Measurements from ENCODE around the gene CAMK2N2.

- no peak for TF ChIP-seq CTCF (IDR thresholded peaks at IDR 0.05)
- TF ChIP-seq POLR2AphosphoS5 (IDR thresholded peaks at IDR 0.05), result no peak
- no peak for TF ChIP-seq POLR2A (IDR thresholded peaks at IDR 0.05)
These were observed 20.8 kb downstream of the CAMK2N2 start for GRCh38 chr3:184240384-184241140.

All from transverse colon (tissue), 4 donors.